OCI-LY7 (cell line): ENCODE results near the gene TDRD9.

Source experiments
- EZH2phosphoT487 ChIP-seq: fragments of 200-600 bp; sonication (generic); IDR thresholded peaks from 2 replicates; pipeline ENCODE4 v1.6.1; 2018; ENCODE audit warnings: low read depth, borderline replicate concordance, mild to moderate bottlenecking, mixed run types, antibody characterized with exemption, low read length, moderate library complexity, mixed read lengths
- TF ChIP-seq, protein P1 (sequence below): fragments of 200-600 bp; sonication (generic); conservative IDR thresholded peaks from 2 replicates; pipeline ENCODE4 v1.5.1; 2014; ENCODE audit warnings: mild to moderate bottlenecking, antibody characterized with exemption, low read length, moderate library complexity, mixed read lengths

DNA sequence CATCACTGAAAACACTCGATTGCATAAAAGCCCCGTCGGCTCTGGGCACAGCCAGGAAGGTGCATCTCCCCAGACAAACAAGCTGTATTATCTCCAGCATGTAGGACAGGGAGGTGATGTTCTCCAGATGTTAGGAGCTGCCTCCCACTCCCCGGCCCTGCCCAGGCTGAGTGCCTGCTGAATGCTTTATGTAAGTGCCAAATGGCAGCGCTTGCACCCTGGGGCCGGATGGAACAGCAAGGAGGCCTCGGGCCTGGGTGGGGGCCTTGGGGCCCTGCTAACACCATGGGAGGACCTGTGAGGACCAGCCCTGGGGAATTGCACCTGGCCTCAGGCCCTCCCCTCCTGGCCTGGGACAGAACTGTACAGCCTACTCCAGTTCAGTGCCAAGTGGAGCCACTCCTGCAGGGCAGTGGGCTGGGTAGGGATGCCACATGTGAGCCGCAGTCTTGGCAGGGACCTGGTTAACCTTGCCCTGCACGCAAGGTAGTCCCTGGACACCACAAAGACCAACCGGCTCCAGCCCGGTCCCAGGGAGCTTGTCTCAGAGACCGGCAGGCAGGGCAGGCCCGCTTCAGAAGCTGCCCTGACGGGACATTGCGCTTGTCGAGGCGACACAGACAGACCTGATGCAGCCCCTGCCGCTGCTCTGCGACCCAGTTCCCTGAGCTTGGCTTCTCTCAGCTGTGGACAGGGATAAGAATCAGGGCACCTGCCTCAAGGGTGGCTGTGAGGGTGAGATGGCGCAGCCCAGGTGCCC is 45.6 kb upstream of the TDRD9 start:
- TF ChIP-seq, protein P1, sequence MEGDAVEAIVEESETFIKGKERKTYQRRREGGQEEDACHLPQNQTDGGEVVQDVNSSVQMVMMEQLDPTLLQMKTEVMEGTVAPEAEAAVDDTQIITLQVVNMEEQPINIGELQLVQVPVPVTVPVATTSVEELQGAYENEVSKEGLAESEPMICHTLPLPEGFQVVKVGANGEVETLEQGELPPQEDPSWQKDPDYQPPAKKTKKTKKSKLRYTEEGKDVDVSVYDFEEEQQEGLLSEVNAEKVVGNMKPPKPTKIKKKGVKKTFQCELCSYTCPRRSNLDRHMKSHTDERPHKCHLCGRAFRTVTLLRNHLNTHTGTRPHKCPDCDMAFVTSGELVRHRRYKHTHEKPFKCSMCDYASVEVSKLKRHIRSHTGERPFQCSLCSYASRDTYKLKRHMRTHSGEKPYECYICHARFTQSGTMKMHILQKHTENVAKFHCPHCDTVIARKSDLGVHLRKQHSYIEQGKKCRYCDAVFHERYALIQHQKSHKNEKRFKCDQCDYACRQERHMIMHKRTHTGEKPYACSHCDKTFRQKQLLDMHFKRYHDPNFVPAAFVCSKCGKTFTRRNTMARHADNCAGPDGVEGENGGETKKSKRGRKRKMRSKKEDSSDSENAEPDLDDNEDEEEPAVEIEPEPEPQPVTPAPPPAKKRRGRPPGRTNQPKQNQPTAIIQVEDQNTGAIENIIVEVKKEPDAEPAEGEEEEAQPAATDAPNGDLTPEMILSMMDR, result no peak
- no peak for TF ChIP-seq EZH2phosphoT487
